GM19468 (cell line): Measurements from ENCODE around the gene BLTP2.

Experiments used
- ATAC-seq: cut with Tn5 transposase; IDR thresholded peaks from one replicate; pipeline ENCODE4 v1.9.1; 2021; ENCODE audit warnings: mild to moderate bottlenecking, moderate library complexity, moderate number of reproducible peaks; ENCODE audit not compliant: unreplicated experiment; ENCODE audit errors: extremely low read depth

BLTP2 gene

GRCh38 chr17:28599311-28600184 lies 45.4 kb downstream of the BLTP2 start:
- ATAC-seq = peak; percentile 40

DNA sequence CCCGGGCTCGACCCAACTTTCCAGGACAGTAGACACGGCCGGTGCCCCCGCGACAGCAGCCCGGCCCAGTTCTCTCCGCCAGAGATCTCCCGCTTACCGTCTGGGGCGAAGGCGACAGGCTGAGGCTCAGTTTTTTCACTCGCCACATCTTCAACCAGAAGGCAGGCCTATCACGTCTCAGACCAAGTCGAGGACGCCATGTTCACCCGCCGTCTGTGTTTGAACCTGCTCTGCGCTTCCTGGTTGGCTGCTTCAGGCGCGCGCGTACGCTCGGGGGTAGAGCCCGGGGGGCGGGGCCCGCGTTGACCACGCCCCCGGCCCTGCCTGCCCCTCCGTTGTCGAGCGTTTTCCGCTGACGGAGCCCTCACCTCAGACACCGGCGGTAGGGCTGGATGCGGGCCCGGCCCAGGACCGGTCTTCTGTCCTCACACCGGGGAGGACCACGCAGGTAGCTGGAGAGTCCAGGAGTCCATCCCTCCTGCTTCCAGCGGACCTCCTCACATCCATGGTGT lies 46.1 kb downstream of the BLTP2 start, which contains the start of gene SPAG5:
Gene SPAG5, minus strand, starts transcription at position 227 of the 512 bp plus-strand sequence. Its CDS starts 79 bp downstream, at position 148.
- peak; percentile 77 for ATAC-seq

GRCh38 chr17:28598389-28598788 lies 46.6 kb downstream of the BLTP2 start:
- ATAC-seq = no peak

DNA sequence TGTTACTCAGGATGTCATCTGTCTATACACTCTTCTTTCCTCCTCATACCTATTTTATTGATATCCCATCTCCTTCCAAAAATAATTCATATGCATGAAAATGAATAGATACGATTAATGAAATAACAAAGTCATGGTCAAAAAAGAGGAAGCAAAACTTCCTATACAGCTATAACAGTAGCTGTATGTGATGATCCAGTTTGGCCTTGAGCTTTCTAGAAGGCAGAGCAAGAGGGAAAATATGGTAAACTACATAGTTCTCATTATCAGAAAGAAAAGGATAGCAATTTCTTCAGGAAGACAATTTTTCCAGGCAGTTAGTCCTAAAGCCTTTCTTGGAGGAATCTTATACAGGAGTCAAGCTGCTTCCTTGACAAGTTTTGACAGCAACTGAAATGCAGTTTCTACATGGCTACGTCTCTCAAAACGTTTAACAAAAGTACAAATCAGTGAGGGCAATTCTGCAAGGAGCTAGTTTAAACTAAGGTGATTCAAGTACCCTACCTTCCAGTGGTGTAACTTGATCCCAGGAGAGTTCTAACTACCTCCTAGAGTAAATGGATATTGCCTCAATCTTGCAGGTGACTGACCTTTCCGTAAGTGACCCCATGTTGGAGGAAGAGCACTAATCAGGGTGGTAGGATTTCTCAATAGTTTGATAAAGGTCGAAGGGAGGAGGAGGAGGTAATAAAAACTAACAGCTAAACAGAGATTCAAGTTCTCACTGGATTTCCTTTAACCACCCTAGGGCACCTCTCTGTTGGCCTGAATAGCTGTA lies 47.2 kb downstream of the BLTP2 start:
- ATAC-seq = no peak
